Kidney (tissue), 14 donors: ENCODE measurements around the gene MAPK10. TPM values are rescaled to one million over a fixed set of nuclear protein-coding genes. Genes with fewer than 3 reads are reported as not detected.
A peak's percentile ranks its signal among the peaks of the same experiment; 100 is the strongest.

Experiments
- DNase-seq, 5 donors: peaks; one replicate each; pipeline ENCODE4 v3.0.0-alpha.2; 2013 to 2020
- FAIRE-seq: peaks from 2 replicates; lab custom pipeline; 2012; peaks lifted over from hg19 to GRCh38; lab: Jason Lieb, UNC
- H3K27ac ChIP-seq, 2 donors: one replicate each; pipeline ENCODE4 v1.7.0; 2013; ENCODE audit warnings: low read depth in 2 of 2, low read length in 2 of 2, inconsistent platforms in 1 of 2
- H3K27me3 ChIP-seq: one replicate; pipeline ENCODE4 v1.7.1; 2013; ENCODE audit warnings: low read length, inconsistent platforms; ENCODE audit not compliant: control insufficient read depth, insufficient read depth
- H3K36me3 ChIP-seq, 3 donors: one replicate each; pipeline versions ENCODE4 v1.7.0 to v1.7.1; 2013; ENCODE audit warnings: low read length in 3 of 3, control low read depth in 1 of 3, inconsistent platforms in 1 of 3; ENCODE audit not compliant: insufficient read depth in 3 of 3, control insufficient read depth in 2 of 3
- H3K4me1 ChIP-seq, 3 donors: one replicate each; pipeline versions ENCODE4 v1.7.0 to v1.7.1; 2013; ENCODE audit warnings: low read length in 3 of 3, inconsistent platforms in 1 of 3, low read depth in 1 of 3; ENCODE audit not compliant: control insufficient read depth in 2 of 3, insufficient read depth in 2 of 3
- H3K4me3 ChIP-seq, 3 donors: one replicate each; pipeline versions ENCODE4 v1.7.0 to v1.8.1; 2013; ENCODE audit warnings: low read length in 3 of 3, control low read depth in 1 of 3, inconsistent platforms in 1 of 3
- H3K9ac ChIP-seq, 3 donors: one replicate each; pipeline versions ENCODE4 v1.7.0 to v1.7.1; 2013; ENCODE audit warnings: low read length in 3 of 3, control low read depth in 1 of 3, inconsistent platforms in 1 of 3
- H3K9me3 ChIP-seq, 3 donors: one replicate each; pipeline versions ENCODE4 v1.7.0 to v1.7.1; 2013; ENCODE audit warnings: low read length in 3 of 3, control low read depth in 1 of 3, inconsistent platforms in 1 of 3; ENCODE audit not compliant: control insufficient read depth in 2 of 3, insufficient read depth in 1 of 3
- intact Hi-C: fragments of 100-400 bp; cut with DNase I; formaldehyde crosslinking; loops from one replicate; pipeline ENCODE4 v1.11.1; 2022
- polyA plus RNA-seq: library from polyadenylated mRNA; stranded (reverse); fragments of 350-450 nt; fragmentation: Illumina TruSeq; extraction: RNeasy Lipid Tissue Mini Kit (QIAGEN cat#74804); gene quantifications from one replicate; pipeline ENCODE4 v1.2.3, GENCODE V29; 2014; ENCODE audit warnings: low read depth, low replicate concordance; ENCODE audit not compliant: insufficient read depth
- total RNA-seq: library from RNA; stranded (reverse); fragmentation: NEBNext Ultra II Directional; extraction: Animal tissue kit (Norgen Biotek cat#: 25700); gene quantifications from one replicate; pipeline ENCODE4 v1.2.1, GENCODE V29; 2021
- TF ChIP-seq, protein P1 (sequence below): IDR thresholded peaks from 3 replicates; pipeline ENCODE4 v1.5.1; 2012; ENCODE audit warnings: mild to moderate bottlenecking, moderate library complexity, borderline replicate concordance; ENCODE audit not compliant: insufficient read depth; ENCODE audit errors: extremely low read depth
- donor health status: control.
- donor health status: control.
- donor health status: control.
- donor health status: control.
- donor health status: control.
- donor health status: DM: yes; HTN: yes; CAD: no.
- donor health status: Normal renal cell carcinoma (clear cell type).

The MAPK10 gene
- total and polyA plus RNA-seq, 2 donors from 2014 or later, result 27.6 to 54.5 TPM

DNA sequence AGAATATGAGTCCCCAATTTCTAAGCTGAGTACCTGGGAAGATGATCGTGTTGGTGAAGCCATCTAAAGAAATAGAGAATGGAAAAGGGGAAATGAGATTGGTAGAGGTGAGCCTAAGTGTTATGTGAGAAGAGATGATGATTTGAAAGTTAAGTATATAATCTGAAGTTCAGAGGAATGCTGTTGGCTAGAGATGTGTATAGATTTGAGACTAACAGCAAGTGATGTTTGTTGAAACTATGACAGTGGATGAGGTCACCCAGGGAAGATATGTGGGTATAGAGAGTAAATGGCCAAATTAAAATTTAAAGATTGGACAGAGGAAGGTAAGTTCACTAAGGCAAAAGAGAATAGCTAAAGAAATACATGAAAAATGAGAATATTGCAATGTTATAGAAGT lies 324.2 kb downstream of the MAPK10 start:
- DNase-seq (no peak), FAIRE-seq (no peak)
- TF ChIP-seq, protein P1, sequence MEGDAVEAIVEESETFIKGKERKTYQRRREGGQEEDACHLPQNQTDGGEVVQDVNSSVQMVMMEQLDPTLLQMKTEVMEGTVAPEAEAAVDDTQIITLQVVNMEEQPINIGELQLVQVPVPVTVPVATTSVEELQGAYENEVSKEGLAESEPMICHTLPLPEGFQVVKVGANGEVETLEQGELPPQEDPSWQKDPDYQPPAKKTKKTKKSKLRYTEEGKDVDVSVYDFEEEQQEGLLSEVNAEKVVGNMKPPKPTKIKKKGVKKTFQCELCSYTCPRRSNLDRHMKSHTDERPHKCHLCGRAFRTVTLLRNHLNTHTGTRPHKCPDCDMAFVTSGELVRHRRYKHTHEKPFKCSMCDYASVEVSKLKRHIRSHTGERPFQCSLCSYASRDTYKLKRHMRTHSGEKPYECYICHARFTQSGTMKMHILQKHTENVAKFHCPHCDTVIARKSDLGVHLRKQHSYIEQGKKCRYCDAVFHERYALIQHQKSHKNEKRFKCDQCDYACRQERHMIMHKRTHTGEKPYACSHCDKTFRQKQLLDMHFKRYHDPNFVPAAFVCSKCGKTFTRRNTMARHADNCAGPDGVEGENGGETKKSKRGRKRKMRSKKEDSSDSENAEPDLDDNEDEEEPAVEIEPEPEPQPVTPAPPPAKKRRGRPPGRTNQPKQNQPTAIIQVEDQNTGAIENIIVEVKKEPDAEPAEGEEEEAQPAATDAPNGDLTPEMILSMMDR, result no peak
- H3K9ac ChIP-seq, result no peak overlapping the region
- H3K9me3 ChIP-seq, result no peaks in the 10 kb centered on the region
- H3K4me3 ChIP-seq, result no peak overlapping the region
- H3K4me1 ChIP-seq, result peaks cover 0 to 2% (median 0%) of the 10 kb centered on the region in 3 donors
- H3K27me3 ChIP-seq, result no peaks in the 10 kb centered on the region
- intact Hi-C loops, result no loop called here
- no peak overlapping the region for H3K27ac ChIP-seq
- peaks cover 0 to 2% (median 0%) of the 10 kb centered on the region in 3 donors for H3K36me3 ChIP-seq

DNA sequence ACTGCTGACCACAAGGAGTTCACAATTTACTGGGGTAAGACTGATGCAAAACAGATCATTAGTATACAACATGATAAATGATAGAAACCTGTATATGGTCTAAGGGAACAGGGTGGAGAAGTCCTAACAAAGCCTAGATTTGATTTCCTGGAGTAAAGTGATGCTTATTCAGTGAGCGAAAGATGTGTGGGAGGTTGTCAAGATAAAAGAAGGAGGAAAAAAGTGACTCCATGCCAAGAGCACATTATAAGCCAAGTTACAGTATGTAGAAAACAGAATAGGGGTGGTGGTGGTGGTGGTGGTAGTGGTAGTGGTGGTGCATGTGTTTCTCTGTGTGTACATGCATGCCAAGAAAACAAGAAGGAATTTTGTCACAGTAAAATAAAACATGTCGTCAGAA lies 325.2 kb downstream of the MAPK10 start:
- no peak for FAIRE-seq
- no peaks in the 10 kb centered on the region for H3K27me3 ChIP-seq
- H3K9ac ChIP-seq, result no peak overlapping the region
- H3K27ac ChIP-seq, result no peak overlapping the region
- peaks cover 0 to 2% (median 0%) of the 10 kb centered on the region in 3 donors for H3K36me3 ChIP-seq
- H3K4me3 ChIP-seq, result no peak overlapping the region
- TF ChIP-seq, protein P1, result no peak
- no peaks in the 10 kb centered on the region for H3K9me3 ChIP-seq
- no peak for DNase-seq
- intact Hi-C loops, result no loop called here
- peaks cover 0 to 2% (median 0%) of the 10 kb centered on the region in 3 donors for H3K4me1 ChIP-seq

DNA sequence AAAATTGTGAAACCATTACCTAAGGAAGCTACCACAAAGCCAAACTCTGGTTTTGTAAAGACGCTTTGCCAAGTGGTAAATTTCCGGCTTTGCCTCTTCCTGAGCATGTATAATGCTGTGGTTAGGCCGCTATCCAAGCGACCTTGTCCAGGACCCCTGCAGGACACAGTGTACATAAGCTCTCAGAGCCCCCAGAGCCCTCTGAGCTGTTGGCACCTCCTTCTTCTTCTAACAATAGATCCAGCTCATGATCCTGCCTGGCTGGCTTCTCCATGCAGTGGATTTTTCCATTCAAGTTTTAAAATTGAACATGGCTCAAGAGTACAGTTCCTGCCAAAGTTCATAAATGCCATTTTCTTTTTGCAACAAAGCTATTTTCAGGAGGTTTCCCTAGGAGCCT lies 326.7 kb downstream of the MAPK10 start:
- peaks cover 0 to 2% (median 0%) of the 10 kb centered on the region in 3 donors for H3K4me1 ChIP-seq
- no peaks in the 10 kb centered on the region for H3K27me3 ChIP-seq
- DNase-seq, result peak in 1 of 5 donors; percentile 55
- peaks cover 0 to 2% (median 0%) of the 10 kb centered on the region in 3 donors for H3K36me3 ChIP-seq
- FAIRE-seq, result no peak
- H3K4me3 ChIP-seq, result no peak overlapping the region
- TF ChIP-seq, protein P1, result no peak
- intact Hi-C loops, result no loop called here
- H3K27ac ChIP-seq, result peak overlapping the region in 1 of 2 donors; percentile 10
- no peak overlapping the region for H3K9ac ChIP-seq
- no peaks in the 10 kb centered on the region for H3K9me3 ChIP-seq
